GM21528 (cell line): Measurements from ENCODE around the gene EPHA4.
A peak's percentile ranks its signal among the peaks of the same experiment; 100 is the strongest.

ENCODE experiments used
- ATAC-seq: cut with Tn5 transposase; IDR thresholded peaks from one replicate; pipeline ENCODE4 v1.9.1; 2021; ENCODE audit warnings: mild to moderate bottlenecking, moderate library complexity; ENCODE audit not compliant: unreplicated experiment, low FRiP score

Gene EPHA4

DNA sequence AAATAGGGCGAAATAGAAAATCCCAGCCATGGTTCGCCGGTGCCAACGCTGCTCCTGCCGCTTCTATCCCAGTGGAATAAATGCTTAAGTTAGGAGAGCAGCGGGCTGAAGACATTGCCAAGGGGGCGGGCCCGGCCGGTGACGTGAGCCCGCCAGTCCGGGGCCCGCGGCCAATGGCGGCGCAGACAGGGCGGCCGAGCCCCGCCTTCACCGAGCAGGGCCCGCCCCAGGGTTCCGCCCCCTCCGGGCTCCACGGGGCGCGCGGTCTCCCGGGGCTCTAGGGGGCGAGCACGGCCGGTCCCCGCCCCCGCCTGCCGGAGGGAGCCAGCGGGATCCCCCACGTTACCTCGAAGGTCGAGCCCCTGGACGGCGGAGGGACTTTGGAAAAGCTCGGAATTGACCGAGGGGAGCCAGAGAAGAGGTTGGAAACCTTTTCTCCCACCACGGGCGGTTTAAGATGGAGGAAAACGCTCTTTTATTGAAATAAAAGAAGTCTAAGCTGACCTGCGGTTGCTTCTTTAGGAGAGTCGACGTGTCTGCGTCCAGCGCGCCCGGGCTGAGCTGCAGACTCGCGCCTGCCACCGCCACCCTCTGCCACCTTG lies at the start of gene EPHA4:
Gene EPHA4, minus strand, starts transcription at position 86 of the 602 bp plus-strand sequence. Its CDS starts 56 bp downstream, at position 30.
- peak; percentile 90 for ATAC-seq

DNA sequence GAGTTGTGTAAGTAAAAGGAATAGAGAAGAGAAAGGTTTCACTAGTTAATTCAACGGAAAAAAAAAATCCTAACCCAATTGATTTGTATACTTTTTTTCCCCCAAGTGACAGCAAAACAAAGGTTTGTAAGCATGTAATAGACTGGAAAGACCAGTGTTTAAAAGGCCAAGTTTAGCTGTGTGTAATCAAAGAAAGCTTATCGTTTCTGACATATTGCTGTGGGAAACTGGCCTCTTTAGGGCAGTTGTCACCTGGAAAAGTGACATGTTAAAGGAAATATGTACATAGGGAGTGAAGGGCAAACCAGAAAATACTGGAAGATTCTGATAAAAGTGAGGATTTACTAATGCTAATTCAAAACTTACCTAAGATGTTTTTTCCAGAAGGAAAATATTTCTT lies 45.9 kb upstream of the EPHA4 start:
- ATAC-seq, result no peak

DNA sequence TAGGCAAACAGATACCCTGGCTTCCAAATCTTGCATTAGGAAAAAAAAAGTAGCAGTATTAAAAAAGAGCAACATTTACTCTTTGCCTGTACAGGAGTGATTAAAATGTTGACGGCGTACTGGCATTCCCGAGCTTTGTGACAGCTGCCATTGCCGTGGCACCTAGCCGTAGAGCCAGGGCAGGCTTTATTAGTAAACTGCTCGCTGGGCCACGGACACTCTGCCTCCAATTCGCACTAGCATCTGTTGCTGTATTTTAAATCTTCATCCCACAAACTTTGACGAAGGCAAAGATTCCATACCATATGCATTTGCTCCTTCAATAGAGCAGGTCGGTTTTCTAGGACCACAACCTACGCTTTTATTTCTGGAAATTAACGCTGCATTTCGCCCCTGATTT lies 44.5 kb upstream of the EPHA4 start:
- ATAC-seq, result no peak

DNA sequence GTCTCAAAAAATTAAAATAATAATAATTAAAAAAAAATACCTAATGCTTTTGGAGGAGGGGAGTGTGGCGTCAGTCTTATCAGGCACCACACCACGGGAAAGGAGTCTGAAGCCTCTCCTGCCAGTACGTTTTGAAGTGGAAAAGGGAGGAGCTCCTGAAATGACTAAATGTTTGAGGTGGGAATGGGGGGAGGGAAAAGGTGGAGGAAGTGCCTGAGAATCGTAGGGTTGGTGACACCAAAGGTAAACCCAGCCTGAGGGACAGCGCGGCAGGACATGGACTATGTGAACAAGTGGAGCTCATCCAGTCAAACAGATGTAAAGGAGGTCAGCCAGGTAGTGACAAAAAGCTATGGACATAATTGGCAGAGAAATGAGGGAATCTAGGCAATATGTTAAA lies 42.2 kb upstream of the EPHA4 start:
- ATAC-seq, result no peak

DNA sequence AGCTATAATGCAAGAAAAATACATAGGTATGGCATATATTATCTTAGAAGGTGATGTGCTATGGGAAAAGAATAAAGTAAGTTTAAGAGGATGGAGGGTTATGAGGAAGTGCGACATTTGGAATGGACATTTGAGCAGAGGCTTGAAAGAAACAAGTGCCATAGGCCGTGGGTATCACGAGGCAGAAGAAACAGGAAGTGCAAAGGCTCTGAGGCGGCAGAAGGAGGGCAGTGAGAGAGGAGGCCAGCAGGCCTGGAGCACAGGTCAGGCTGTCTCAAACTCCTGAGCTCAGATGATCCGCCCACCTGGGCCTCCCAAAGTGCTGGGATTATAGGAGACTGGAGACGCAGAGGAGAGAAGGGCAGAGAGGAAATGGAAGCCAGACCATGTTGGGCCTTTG lies 40.7 kb upstream of the EPHA4 start:
- ATAC-seq, result no peak

DNA sequence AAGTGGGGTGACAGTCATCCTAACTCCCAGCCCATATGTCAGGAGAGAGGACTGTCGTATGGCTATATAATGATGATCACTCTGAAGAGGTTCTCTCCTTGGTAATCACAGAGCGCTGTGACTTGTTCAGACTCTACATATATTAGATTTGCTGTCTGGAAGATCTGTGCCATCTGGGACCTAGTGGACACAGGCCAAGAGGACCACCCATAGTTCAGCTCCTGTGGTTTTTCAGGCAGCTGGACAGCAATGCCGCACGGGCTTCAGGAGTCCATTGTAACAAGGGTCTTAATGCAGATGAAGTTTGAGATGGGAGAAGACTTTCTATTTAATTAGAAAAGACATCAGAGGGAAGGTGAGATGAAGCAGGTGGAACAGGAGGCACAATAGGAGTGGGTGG lies 40.1 kb upstream of the EPHA4 start:
- ATAC-seq, result no peak

DNA sequence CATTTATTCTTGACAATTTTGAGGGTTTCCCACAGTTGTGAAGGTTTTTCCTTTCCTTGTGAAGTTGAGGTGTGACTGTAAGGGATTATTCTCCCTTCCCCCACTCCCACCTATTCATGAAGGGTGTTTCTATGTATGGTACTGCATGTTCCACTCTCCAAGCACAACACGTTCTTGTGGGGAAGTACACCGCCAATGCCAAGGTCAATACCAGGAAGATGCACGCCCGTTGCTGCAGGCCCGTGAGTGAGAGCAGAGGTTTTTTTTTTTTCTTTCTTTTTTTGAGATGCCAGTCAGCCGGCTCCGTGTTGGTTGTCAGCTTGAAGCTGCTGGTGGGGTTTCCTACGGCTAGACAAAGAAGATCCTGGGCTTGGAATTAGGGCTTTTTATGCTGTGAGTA lies 38.6 kb upstream of the EPHA4 start:
- ATAC-seq, result no peak

DNA sequence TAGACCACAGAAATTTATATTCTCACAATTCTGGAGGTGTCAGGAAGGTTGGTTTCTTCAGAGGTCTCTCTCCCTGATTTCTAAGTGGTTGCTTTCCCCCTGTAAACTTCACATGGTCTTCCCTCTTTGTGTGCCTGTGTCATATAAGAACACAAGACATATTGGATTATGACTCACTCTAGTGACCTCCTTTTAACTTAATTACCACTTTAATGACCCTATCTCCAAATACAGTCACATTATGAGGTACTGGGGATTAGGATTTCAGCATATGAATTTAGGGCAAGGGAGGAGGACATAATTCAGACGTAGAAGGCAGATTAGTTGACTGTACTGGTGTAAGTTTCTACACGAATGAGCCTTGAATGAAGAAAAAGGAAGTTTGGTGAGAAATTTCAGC lies 38.2 kb upstream of the EPHA4 start:
- ATAC-seq, result no peak

DNA sequence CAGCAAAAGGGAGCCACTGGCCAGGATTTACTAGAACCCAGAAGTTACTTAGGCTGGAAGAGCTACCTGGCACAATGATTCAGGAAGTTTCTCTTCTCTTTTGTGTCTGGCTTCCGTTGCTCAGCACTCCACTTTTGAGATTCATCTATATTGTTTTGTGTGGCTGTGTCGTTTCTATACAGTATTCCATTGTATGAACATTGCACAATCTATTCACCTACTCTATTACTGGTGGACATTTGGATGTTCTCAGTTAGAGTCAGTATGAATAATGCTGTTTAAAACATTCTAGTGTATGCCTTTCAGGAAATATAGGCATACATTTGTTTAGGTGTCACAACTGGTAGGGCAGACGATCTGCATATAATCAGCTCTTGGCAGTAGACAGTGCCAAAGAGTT lies 36.3 kb upstream of the EPHA4 start:
- no peak for ATAC-seq

DNA sequence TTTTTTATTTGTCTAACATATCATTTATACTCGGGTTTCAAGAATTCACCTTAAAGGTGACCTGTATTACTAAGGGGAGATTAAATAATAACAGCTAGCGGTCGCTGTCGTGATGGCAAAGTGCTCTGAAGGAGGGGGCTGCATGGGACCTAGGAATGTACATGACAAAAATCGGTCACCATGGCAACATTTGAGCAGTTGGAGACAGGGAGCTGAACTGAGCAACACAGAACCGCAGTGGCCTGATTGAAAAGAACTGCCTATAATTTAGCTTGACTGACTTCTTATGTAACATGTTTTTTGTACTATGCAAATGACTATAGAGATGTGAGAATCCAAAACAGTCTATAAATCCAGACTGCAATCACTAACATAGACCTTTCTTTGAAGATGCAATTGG lies 34.3 kb upstream of the EPHA4 start:
- ATAC-seq, result no peak

DNA sequence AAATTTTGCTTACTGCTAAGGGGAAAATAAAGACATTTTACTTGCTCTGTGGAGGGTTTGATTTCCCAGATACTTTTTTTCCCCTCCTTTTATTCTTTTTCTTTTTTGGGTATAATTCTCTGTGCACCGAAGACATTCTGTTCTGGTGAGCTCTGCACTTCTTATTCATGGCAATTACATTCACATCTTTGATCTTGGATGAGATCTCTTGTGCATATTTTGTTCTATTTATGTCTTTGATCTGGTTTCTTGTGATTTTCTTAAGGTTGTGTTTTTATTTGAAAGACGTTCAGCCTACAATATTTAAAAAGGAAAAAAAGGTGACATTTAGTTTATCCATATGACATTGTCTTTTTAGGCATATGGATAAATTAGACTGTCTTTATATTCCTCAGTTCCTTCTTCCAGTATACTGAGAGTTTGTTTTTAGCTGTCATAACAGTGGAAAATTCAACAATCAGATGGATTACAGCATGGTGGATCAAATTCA lies 33.7 kb upstream of the EPHA4 start:
- ATAC-seq, result no peak

DNA sequence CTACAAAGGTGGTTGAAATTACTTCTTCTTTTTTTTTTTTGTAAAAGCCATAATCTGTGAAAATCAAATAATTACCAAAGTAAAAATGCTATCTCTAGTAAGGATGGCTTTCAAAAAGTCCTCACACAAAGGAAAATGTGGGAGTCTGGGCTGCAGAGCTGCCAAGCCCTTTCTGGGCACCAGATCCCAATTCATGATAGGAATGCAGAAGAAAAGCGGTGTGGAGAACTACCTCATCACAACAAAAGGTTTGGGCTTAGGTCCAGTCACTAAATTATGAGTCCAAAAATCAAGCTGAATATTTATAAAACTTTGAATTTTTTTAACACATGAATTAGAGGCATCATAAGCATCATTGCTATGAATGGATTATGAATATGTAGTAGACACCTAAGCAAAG lies 30.8 kb upstream of the EPHA4 start:
- ATAC-seq, result no peak

DNA sequence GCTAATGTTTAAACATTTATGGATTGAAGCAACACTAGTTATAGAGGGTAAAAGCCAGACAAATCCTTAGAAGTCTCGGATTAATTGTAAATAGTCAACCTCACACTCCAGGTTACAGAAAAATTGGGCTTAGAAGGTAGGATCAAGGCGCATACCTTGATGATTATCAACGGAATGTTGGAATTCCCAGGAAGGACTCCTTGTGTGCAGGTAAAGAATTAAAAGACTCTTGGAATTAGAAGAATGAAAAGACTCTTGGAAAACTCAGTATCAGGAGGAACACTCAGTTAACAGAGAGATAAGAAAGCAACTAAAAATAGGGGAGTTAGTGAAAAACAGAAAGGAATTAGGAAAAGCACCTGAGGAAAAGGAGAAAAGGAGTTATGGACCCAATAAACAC lies 29.3 kb upstream of the EPHA4 start:
- ATAC-seq, result no peak

DNA sequence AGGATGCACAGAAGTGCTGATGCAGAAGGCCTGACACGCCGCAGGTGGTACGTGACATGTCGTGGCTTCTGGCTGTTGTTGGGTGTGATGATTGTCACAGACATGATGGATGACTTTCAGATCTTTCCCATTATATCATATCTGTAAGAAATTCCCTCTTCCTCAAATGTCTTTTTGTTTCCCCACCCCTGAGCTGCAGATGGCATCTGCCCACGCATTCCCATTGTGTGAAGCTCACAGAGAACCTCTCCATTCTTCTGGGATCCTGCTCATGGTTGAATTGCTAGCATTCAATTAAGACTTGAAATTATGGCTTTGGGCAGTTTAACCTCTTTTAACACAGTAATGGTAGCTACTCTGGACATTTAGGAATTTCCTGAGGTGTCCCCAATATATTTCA lies 28.3 kb upstream of the EPHA4 start:
- no peak for ATAC-seq

DNA sequence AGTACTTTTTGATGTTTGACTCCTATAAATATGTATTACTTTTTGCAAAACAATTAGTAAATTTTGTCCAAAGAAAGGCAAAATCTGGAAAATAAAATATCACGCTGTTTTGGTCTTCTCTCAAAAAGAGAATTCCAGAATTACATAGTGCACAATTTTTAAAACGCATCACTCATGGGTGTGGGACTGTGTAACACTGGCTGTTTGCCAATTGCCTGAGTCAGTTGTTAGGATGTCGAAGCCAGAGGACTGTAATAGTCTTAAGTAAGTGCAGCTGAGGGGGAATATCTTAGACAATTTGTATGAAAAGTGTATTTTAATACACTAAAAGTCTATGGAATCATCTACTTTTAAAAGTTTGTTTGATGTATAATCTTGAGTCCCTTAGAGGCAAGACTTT lies 24.1 kb upstream of the EPHA4 start:
- ATAC-seq, result no peak

DNA sequence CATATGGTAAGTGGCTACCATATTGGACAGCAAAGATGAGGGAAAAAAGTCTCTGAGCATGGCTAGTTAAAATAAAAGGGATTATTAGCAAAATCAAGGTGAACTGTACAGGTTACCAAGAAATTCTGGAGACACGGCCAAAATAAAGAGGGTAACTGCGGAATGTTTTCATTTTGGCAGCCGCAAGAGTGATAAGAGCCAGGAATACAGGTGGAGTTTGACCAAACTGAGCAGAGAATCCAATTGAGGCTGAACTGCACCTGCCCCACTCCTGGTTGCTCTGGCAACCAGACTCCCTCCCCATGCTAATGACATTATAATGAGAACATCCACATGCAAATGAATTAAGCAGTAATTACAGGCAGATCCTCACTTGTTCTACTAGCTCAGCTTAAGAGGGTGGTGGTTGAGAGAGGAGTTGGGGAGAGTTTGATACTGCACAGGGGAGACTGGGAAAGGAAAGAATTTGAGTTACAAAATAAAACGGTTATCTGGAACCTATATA lies 18.8 kb upstream of the EPHA4 start:
- ATAC-seq, result no peak

DNA sequence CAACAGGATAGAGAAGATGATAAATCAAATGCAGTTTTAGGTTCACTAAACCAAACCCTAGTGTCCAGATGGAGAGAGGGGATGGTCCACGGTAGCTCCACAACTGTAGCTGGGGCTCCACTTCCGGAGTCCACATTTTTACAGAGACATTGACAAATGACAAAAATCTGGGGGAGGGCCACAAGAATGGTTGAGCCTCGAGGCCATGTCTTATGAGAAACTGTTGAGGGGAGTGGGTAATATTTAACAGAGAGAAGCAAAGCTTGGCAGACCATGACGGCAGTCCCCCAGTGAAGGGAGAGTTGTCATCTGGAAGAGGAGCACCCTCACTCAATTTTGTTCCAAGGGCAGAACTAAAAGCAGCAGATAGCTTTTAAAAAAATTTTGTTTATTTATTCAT lies 17.6 kb upstream of the EPHA4 start:
- ATAC-seq, result no peak

DNA sequence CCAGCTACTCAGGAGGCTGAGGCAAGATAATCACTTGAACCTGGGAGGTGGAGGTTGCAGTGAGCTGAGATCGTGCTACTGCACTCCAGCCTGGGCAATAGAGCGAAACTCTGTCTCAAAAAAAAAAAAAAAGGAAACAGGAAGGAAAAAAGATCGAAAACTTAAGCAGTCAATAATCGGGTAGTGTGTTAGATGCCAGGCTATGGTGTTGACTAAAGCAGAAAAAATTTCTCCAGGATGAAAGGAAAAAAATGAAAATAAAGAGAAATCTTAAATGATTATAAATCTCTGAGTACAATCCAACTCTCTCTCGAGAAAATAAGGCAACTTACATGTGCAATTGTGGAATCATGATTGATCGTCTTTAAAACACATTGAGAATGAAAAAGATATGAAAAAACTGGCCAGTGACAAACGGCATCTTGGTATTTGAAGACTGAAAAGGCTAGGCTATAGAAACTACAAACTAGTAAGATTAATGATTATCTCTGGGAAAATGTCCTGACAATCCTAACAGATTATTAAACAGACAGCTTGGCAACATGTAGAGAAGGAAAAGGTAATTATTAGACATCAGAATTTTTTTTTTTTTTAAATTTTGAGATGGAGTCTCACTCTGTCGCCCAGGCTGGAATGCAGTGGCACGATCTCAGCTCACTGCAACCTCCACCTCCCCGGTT lies 16.3 kb upstream of the EPHA4 start:
- no peak for ATAC-seq

DNA sequence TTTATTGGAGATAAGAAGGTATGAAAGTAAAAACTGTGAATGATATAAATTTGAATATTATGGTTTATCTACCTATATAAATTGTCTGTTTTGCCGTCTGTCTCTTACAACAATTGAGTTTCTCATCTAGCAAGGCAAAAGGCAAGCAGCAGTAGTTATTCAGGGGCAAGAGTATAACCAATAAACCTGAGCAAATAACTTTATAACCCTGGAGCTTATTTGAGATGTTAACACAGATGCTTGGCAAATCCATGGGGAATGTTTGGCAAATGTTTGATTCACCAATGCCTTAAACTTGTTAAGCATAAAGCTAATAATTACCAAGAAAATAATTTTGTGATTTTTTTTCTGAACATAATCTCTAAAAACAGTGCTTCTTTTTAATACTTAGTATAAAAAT lies 9.9 kb upstream of the EPHA4 start:
- no peak for ATAC-seq

DNA sequence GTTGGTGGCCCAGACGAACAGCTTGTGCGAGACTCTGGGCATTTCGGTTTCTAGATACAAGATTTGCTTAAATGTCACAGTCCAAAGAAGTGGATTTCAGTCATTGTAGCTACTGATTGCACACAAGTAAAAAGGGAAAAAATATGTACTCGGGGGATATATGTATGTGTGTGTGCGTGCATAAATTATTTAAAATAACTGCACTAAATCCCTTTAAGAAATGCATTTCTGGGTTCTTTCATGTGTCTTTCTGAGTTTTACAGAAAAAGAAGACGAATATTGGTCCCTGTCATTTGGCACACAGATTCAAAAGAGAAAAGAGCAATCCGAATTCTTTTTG lies 2.1 kb upstream of the EPHA4 start:
- no peak for ATAC-seq

DNA sequence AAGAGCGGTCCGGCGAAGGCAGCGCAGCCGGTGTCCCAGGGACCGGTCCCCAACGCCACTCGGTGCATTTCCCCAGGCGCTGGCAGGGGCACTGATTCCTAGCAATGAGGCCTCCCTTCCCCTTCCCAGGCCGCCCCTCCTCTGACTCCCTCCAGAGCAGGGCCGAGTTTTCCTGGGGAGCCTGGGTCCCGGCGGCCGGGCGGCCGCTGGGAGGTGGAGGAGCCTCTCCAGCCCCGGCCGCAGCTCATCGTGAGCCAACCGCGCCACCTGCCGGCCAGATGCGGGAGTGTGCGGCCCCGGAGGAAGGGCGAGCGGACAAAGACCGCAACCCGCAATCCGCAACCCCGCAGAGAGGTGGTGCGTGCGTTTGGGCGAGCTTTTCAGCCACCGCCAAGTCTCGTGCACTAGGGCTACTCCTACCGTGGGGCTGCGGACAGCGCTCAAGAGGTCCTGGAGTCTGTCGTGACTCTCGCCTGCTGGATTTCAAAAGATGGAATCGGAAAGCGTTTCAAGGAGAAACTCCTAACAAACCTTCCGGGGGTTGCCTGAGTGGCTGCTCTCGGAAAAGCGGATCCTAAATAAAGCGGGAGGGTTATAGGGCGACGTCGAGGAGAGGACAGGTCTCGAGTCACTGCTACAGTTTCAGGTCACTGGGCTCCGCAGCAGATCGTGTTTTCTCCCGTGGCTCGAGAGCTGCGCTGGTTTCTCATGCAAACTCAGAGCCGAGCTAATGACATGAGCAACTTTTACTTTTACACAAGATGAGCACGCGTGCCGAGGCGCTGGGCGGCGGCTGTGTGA lies 1.5 kb upstream of the EPHA4 start:
- ATAC-seq, result peak; percentile 71
